HTERT RPE-1 (cell line): Measurements from ENCODE around the gene CHPT1.

Experiments used
- in situ Hi-C: fragments of 300-500 bp; cut with MboI; formaldehyde crosslinking; loops from 4 replicates; pipeline ENCODE4 v1.14.3; 2020; ENCODE audit warnings: low sequenced_read_pairs

CHPT1 gene

GRCh38 chr12:101761350-101761749 lies 63.9 kb downstream of the CHPT1 start:
- in situ Hi-C loops = no loop called here

- in situ Hi-C loops = no loop called here
Measured at GRCh38 chr12:101761781-101762180, 64.3 kb downstream of the CHPT1 start.

GRCh38 chr12:101763246-101763931 lies 65.9 kb downstream of the CHPT1 start:
- in situ Hi-C loops = no loop called here

- in situ Hi-C loops = no loop called here
Measured at GRCh38 chr12:101764051-101764792, 66.8 kb downstream of the CHPT1 start.

- in situ Hi-C loops = no loop called here
Measured at GRCh38 chr12:101767537-101767936, 70.1 kb downstream of the CHPT1 start.

- in situ Hi-C loops = no loop called here
Measured at GRCh38 chr12:101768781-101769180, 71.3 kb downstream of the CHPT1 start.

GRCh38 chr12:101769865-101770264 lies 72.4 kb downstream of the CHPT1 start:
- in situ Hi-C loops = no loop called here

- in situ Hi-C loops = no loop called here
Measured at GRCh38 chr12:101772012-101772775, 74.8 kb downstream of the CHPT1 start.

- in situ Hi-C loops = no loop called here
Measured at GRCh38 chr12:101773650-101774162, 76.3 kb downstream of the CHPT1 start.

- in situ Hi-C loops = no loop called here
Measured at GRCh38 chr12:101775816-101776215, 78.4 kb downstream of the CHPT1 start.

GRCh38 chr12:101777485-101777884 lies 80.0 kb downstream of the CHPT1 start:
- in situ Hi-C loops = no loop called here

- in situ Hi-C loops = no loop called here
Measured at GRCh38 chr12:101777978-101778377, 80.5 kb downstream of the CHPT1 start.
